Renal cortex interstitium (tissue), 15 donors: ENCODE measurements around the gene RUBCNL. TPM values are rescaled to one million over a fixed set of nuclear protein-coding genes. Genes with fewer than 3 reads are reported as not detected.
"Not testable (repeated sequence)": the region's sequence is repeated elsewhere in the genome, so short reads cannot be mapped to it uniquely, and the experiment has no call there.

ENCODE experiments used
- DNase-seq, 11 donors: peaks; one replicate each; pipeline ENCODE4 v3.0.0-alpha.2; 2013; ENCODE audit warnings: low read depth in 9 of 11, low spot score in 4 of 11; ENCODE audit errors: extremely low read depth in 1 of 11
- long read RNA-seq, 16 experiments: transcript quantifications; one replicate each; lab custom pipeline, GENCODE V29; 2026
- polyA plus RNA-seq, 3 donors: library from polyadenylated mRNA; unstranded; fragments of 120-200 nt; gene quantifications; one replicate each; pipeline ENCODE4 v1.2.1, GENCODE V29; 2013; ENCODE audit not compliant: insufficient read length in 3 of 3

The RUBCNL gene, protein sequence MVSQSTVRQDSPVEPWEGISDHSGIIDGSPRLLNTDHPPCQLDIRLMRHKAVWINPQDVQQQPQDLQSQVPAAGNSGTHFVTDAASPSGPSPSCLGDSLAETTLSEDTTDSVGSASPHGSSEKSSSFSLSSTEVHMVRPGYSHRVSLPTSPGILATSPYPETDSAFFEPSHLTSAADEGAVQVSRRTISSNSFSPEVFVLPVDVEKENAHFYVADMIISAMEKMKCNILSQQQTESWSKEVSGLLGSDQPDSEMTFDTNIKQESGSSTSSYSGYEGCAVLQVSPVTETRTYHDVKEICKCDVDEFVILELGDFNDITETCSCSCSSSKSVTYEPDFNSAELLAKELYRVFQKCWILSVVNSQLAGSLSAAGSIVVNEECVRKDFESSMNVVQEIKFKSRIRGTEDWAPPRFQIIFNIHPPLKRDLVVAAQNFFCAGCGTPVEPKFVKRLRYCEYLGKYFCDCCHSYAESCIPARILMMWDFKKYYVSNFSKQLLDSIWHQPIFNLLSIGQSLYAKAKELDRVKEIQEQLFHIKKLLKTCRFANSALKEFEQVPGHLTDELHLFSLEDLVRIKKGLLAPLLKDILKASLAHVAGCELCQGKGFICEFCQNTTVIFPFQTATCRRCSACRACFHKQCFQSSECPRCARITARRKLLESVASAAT
- polyA plus RNA-seq = 1 to 10 TPM; 2.0 to 2.5 (median 2.2) TPM
- long read RNA-seq, donor 1 = 0 reads
- long read RNA-seq, donor 2 = 0 reads
- long read RNA-seq, donor 3 = 0 reads
- long read RNA-seq, donor 4 = 0 reads
- long read RNA-seq, donor 5 = 0 reads
- long read RNA-seq, donor 6 = 0 reads
- long read RNA-seq, donor 7, partial matches to known transcripts = 0 of 1 reads
- long read RNA-seq, donor 7, other reads (novel, unspliced or antisense) = 0 of 1 reads
- long read RNA-seq, donor 8 = 0 reads
- long read RNA-seq, donor 9 = 0 reads
- long read RNA-seq, donor 10 = 0 reads
- long read RNA-seq, donor 11 = 0 reads
- long read RNA-seq, donor 12 = 0 reads
- long read RNA-seq, donor 13 = 0 reads
- long read RNA-seq, donor 14 = 0 reads
- long read RNA-seq, donor 15 = 0 reads
- long read RNA-seq, donor 16, partial matches to known transcripts = 0 of 1 reads
- long read RNA-seq, donor 16, other reads (novel, unspliced or antisense) = 0 of 1 reads

DNA sequence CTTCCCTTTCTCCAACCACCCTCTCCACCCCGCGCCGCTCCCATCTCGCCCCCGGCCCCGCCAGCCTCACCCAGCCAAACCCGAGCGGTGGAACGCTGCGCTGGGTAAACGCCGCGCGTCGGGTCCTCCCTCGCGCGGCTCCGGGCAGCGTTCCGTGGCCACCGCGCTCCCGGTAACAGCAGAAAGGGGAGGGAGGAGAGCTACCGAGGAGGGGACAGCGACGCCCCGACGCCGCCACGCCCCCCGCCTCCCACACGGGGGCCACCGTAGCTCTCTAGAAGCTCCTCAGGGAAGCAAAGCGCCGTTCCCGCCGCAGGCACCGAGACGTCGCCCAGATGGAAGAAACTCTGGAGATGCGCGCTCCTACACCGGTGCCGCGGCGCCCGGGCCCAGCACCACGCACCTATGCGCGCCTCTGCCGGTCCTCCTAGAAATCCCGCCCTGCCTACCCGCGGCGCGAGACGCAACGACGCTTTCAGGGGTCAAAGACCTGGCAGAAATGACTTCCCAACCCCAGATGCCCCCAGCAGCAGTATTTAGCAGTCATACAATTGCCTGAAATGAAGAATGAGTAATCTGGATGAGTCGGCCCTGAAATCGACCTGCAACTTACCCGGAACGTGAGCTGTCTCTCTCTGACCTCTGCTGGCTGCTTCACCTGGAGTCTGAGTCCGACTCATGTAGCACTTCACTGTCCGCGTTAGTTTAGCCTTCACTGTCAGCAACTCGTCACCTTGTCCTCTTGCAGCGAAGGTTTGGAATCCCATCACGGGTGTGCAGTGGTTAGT lies at the start of gene RUBCNL:
Gene RUBCNL, minus strand, starts transcription at position 189 of the 788 bp plus-strand sequence. CDS start 14,777 bp downstream, outside the sequence.
- DNase-seq = peak in 4 of 11 donors; percentile 36 to 51 (median 45)

- not testable (repeated sequence) for DNase-seq
These were observed 42.5 kb upstream of the RUBCNL start for GRCh38 chr13:46429558-46429957.

DNA sequence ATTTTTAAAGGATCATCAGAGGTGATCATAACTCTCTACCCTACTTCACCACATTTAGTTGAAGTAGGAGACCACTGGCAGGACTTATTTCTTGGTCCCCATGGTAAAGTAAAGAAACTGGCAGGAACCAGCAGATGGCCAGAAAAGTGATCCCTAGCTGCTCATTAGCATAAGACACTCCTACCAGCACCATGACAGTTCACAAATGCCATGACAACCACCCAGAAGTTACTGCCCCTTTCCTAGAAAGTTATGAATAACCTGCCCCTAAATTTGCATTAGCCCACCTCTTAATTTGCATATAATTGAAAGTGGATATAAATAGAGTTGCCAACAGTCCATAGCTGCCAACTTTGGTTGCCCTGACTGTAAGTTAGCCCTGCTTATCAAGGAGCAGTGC lies 18.4 kb upstream of the RUBCNL start:
- DNase-seq = no peak

DNA sequence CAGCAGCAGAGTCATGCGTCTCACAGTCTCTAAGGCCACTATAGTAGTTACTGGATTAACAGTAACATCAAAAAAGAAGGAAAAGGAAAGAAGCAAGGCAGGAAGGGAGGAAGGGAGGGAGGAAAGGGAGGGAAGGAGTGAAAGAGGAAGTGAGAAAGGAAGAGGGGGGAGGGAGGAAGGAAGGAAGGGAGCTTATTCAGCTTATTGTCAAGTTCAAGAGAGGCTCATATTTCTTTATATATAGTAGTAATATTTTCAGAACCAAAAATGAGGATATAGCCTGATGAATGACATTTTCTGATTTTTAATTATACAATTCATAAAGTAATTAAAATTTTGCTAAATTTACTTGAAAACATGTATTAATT lies 17.7 kb upstream of the RUBCNL start:
- no peak for DNase-seq

- DNase-seq = no peak
These were observed 17.0 kb upstream of the RUBCNL start for GRCh38 chr13:46403851-46404732.

- DNase-seq = no peak
These were observed 15.1 kb upstream of the RUBCNL start for GRCh38 chr13:46402178-46402577.

DNA sequence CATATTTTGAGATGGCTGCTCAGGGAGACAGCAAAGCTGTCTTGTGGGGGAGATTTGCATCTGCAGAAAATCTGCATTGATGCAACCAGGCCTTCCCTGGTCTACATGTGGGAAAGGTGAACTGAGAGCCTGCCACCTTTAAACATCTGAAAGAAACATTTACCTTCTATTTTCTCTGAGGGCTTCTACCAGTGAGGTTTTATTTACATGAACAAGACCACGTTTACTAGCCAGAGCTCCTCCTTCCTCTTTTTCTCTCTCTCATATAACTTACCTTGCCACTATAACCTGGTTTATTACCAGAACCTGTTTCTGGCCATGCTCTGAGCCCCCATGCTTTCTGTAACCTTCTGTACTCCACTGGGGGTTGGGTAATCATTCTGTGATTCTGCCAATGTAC lies 14.4 kb upstream of the RUBCNL start:
- DNase-seq = no peak

- DNase-seq = no peak
These were observed 9.3 kb upstream of the RUBCNL start for GRCh38 chr13:46396341-46396740.

DNA sequence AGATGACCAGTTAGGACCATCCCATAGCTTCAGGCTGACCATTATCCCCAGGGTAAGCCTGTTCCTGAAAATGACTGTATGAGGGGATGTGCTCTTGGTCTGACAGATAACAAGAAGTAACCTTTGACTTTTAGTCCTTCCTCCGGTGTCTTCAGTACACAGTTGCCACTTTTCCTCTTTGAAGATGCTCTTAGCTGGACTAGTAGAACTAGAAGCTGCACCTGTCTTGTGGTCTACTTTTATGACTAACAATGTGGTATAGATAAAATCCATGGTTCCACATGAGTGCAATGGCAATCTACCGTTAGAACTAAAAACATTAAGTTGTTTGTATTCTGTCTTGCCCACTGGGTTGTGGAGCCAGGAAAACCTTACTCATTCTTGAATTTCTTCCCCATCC lies 5.9 kb upstream of the RUBCNL start:
- DNase-seq = no peak

GRCh38 chr13:46389457-46390451 lies 2.7 kb upstream of the RUBCNL start:
- DNase-seq = peak in 1 of 11 donors; percentile 30

GRCh38 chr13:46388846-46389245 lies 1.8 kb upstream of the RUBCNL start:
- DNase-seq = no peak

- DNase-seq = no peak
These were observed 1.3 kb upstream of the RUBCNL start for GRCh38 chr13:46388308-46388707.

DNA sequence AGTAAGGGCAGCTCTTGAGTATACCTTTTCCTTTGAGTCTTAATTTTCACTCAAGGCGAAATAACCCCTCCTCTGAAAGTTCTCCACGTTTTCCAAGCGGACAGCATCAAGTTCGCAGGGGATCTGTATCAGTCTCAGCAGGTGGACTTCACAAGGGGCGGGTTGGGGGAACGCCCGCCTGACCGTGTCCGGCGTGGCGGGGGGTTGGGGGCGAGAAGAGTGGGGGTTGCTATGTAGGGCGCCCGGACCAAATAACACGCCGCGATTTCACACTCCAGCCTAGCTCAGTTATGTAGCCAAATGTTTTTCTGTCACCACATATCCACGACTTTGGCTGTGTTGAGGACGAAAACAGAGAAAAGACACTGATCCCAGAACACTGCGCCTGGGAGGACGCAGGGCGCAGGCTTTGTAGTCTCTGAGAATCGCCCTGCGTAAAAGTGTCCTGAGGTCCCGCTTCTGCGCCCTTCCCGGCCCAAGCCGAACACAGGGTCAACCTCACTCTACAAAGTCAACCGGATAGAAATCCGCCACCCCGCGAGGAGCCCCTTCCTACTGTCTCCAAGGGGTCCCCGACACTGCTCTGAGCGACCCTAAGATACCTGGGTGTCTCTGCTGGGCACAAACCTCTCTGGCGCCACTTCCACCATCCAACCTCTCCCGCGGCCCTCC lies 524 bp downstream of the RUBCNL start:
- no peak for DNase-seq

GRCh38 chr13:46385946-46386345 lies 1.1 kb downstream of the RUBCNL start:
- no peak for DNase-seq

- DNase-seq = no peak
These were observed 3.7 kb downstream of the RUBCNL start for GRCh38 chr13:46383383-46383782.

DNA sequence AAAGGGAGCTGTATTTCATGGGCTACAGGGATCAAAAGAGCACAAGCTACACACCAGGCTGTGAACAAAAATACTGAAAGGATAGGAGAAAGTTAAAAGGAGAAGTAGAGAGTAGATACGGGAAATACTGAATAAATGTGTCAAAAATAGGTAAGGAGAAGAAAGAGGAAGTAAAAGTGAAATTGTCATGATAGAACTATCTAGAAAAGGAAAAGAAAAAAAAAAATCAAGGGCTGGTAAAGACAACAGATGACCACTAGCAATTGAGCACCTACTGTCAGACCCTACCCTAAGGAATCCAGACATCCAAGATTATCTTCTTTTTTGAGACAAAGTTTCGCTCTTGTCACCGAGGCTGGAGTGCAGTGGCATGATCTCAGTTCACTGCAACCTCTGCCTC lies 4.8 kb downstream of the RUBCNL start:
- no peak for DNase-seq
